Transverse colon (tissue), 4 donors: Measurements from ENCODE around the gene LYRM9.

Experiments
- EP300 ChIP-seq: sonication (generic); formaldehyde crosslinking; IDR thresholded peaks from one replicate; pipeline ENCODE4 v1.6.1; 2017; ENCODE audit warnings: antibody characterized with exemption, low read depth
- POLR2A ChIP-seq: fragments of 450-650 bp; IDR thresholded peaks from one replicate; pipeline ENCODE4 v1.6.1; 2016; ENCODE audit warnings: antibody characterized with exemption, mild to moderate bottlenecking, moderate library complexity
- POLR2AphosphoS5 ChIP-seq, 3 donors: sonication (generic); formaldehyde crosslinking; IDR thresholded peaks; one replicate each; pipeline ENCODE4 v1.6.1; 2016; ENCODE audit warnings: antibody characterized with exemption in 3 of 3
- TF ChIP-seq, protein P1 (sequence below), 5 experiments: fragments of 200-600 bp in 3 of 5; fragments of 450-650 bp in 2 of 5; sonication (generic) in 3 of 5; IDR thresholded peaks; 1 replicate in 2 of 5; 2 replicates in 3 of 5; pipeline ENCODE4 v1.5.1; 2016 to 2017; ENCODE audit warnings: antibody characterized with exemption in 5 of 5, inconsistent platforms in 3 of 5, mild to moderate bottlenecking in 2 of 5, moderate library complexity in 1 of 5

DNA sequence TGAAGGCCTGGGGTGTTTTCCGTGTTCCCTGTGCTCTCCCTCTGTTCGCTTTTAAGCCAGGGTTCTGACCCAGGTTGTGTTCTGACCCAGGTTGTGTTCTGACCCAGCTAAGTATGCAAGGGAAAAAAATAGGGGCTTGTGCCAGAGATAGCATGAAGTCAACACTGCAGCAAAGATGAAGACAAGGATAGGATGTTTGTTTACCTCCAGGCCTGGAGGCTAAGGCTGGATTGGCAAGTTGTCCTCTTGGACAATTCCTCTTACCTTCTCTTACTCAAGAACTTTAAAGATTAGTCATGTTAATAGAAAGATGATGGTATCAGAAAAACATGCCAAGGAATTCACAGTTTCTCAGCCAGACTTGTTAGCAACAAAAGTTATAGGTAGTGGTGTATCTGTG lies 19.4 kb downstream of the LYRM9 start:
- TF ChIP-seq EP300 (no peak), POLR2A (no peak), POLR2AphosphoS5 (IDR thresholded peaks at IDR 0.05) (no peak)
- TF ChIP-seq, protein P1, sequence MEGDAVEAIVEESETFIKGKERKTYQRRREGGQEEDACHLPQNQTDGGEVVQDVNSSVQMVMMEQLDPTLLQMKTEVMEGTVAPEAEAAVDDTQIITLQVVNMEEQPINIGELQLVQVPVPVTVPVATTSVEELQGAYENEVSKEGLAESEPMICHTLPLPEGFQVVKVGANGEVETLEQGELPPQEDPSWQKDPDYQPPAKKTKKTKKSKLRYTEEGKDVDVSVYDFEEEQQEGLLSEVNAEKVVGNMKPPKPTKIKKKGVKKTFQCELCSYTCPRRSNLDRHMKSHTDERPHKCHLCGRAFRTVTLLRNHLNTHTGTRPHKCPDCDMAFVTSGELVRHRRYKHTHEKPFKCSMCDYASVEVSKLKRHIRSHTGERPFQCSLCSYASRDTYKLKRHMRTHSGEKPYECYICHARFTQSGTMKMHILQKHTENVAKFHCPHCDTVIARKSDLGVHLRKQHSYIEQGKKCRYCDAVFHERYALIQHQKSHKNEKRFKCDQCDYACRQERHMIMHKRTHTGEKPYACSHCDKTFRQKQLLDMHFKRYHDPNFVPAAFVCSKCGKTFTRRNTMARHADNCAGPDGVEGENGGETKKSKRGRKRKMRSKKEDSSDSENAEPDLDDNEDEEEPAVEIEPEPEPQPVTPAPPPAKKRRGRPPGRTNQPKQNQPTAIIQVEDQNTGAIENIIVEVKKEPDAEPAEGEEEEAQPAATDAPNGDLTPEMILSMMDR (IDR thresholded peaks at IDR 0.05), result no peak
